Measurements from ENCODE around the gene SND1. TPM values are rescaled to one million over a fixed set of nuclear protein-coding genes. Genes with fewer than 3 reads are reported as not detected.

Gene SND1
- total and polyA plus RNA-seq, 7 donors = 29.2 to 72.8 (median 48.2) TPM

GRCh38 chr7:127658970-127659630 is 7.1 kb downstream of the SND1 start:
- H3K27me3 ChIP-seq (ENCODE audit: insufficient read depth in 3 of 3, low read length in 2 of 3) = no peaks in the 10 kb centered on the region
- intact Hi-C loops (cut with DNase I) = no loop called here
- no peak overlapping the region for H3K27ac ChIP-seq
- DNase-seq = no peak
- no peak for ATAC-seq
- no peak overlapping the region for H3K4me3 ChIP-seq
- WGBS, 3 donors = 63 to 71% (median 65%) methylated on average over 3 of the region's 3 CpGs
- no peak for TF ChIP-seq CTCF (IDR thresholded peaks at IDR 0.05)
- H3K9me3 ChIP-seq = no peaks in the 10 kb centered on the region
- H3K4me1 ChIP-seq = peaks cover 16% of the 10 kb centered on the region
- H3K36me3 ChIP-seq (ENCODE audit: insufficient read depth in 1 of 2, low read depth in 1 of 2) = peaks cover 3 to 4% of the 10 kb centered on the region in 2 donors

- Histone ChIP-seq H3K9me3 (no peaks in the 10 kb centered on the region), H3K36me3 (ENCODE audit: insufficient read depth in 1 of 2, low read depth in 1 of 2) (no peaks in the 10 kb centered on the region), H3K4me1 (no peaks in the 10 kb centered on the region), H3K27ac (no peak overlapping the region), H3K27me3 (ENCODE audit: insufficient read depth in 3 of 3, low read length in 2 of 3) (no peaks in the 10 kb centered on the region), H3K4me3 (no peak overlapping the region)
- intact Hi-C loops (cut with DNase I) = no loop called here
- ATAC-seq (no peak), DNase-seq (no peak)
- WGBS, 3 donors = 82 to 89% (median 85%) methylated on average over 7 of the region's 7 CpGs
- TF ChIP-seq CTCF (IDR thresholded peaks at IDR 0.05) = no peak
Observed at GRCh38 chr7:127665922-127666321, 13.9 kb downstream of the SND1 start.

GRCh38 chr7:127666602-127667001 is 14.6 kb downstream of the SND1 start:
- ATAC-seq (no peak), DNase-seq (no peak)
- Histone ChIP-seq H3K9me3 (no peaks in the 10 kb centered on the region), H3K27ac (no peak overlapping the region), H3K27me3 (ENCODE audit: insufficient read depth in 3 of 3, low read length in 2 of 3) (no peaks in the 10 kb centered on the region), H3K4me3 (no peak overlapping the region), H3K36me3 (ENCODE audit: insufficient read depth in 1 of 2, low read depth in 1 of 2) (no peaks in the 10 kb centered on the region), H3K4me1 (no peaks in the 10 kb centered on the region)
- intact Hi-C loops (cut with DNase I) = no loop called here
- TF ChIP-seq CTCF (IDR thresholded peaks at IDR 0.05) = no peak
- whole genome bisulfite sequencing, 3 donors = 81 to 91% (median 81%) methylated on average over 4 of the region's 4 CpGs

- Histone ChIP-seq H3K27me3 (ENCODE audit: insufficient read depth in 3 of 3, low read length in 2 of 3) (no peaks in the 10 kb centered on the region), H3K9me3 (no peaks in the 10 kb centered on the region), H3K27ac (no peak overlapping the region), H3K4me3 (no peak overlapping the region), H3K36me3 (ENCODE audit: insufficient read depth in 1 of 2, low read depth in 1 of 2) (no peaks in the 10 kb centered on the region), H3K4me1 (no peaks in the 10 kb centered on the region)
- intact Hi-C loops (cut with DNase I) = no loop called here
- TF ChIP-seq CTCF (IDR thresholded peaks at IDR 0.05) = no peak
- ATAC-seq (no peak), DNase-seq (no peak)
- WGBS, 3 donors = 73 to 87% (median 80%) methylated on average over 3 of the region's 3 CpGs
Observed at GRCh38 chr7:127667017-127667670, 15.2 kb downstream of the SND1 start.
